ENCODE measurements around the gene FOXO4.

FOXO4 gene

GRCh38 chrX:71098302-71098701, 2.7 kb downstream of the FOXO4 start:
- no peak for TF ChIP-seq CTCF (conservative IDR thresholded peaks at IDR 0.05; ENCODE audit: low read depth)
- ChIA-PET POLR2A (ENCODE audit: low non-redundant PET) (no interaction called here), CTCF (no interaction called here)
- no peak overlapping the region for H3K27ac ChIP-seq
- DNase-seq (ENCODE audit: low spot score): no peak

GRCh38 chrX:71098951-71099506, 3.4 kb downstream of the FOXO4 start:
- no peak for TF ChIP-seq CTCF (conservative IDR thresholded peaks at IDR 0.05; ENCODE audit: low read depth)
- DNase-seq (ENCODE audit: low spot score): no peak
- no peak overlapping the region for H3K27ac ChIP-seq
- ChIA-PET POLR2A (ENCODE audit: low non-redundant PET) (no interaction called here), CTCF (interaction anchor here (0.6 kb wide), 1 partner anchor 13 kb away, joined by 3 read pairs; no protein-coding TSS in a partner anchor)

GRCh38 chrX:71099736-71100135, 4.1 kb downstream of the FOXO4 start:
- POLR2A ChIA-PET (ENCODE audit: low non-redundant PET): no interaction called here
- no peak for TF ChIP-seq CTCF (conservative IDR thresholded peaks at IDR 0.05; ENCODE audit: low read depth)
- no peak overlapping the region for H3K27ac ChIP-seq
- CTCF ChIA-PET: interaction anchor here (0.6 kb wide), 1 partner anchor 14 kb away, joined by 3 read pairs; no protein-coding TSS in a partner anchor
- DNase-seq (ENCODE audit: low spot score): no peak

- H3K27ac ChIP-seq: no peak overlapping the region
- ChIA-PET POLR2A (ENCODE audit: low non-redundant PET) (no interaction called here), CTCF (no interaction called here)
- no peak for DNase-seq (ENCODE audit: low spot score)
- TF ChIP-seq CTCF (conservative IDR thresholded peaks at IDR 0.05; ENCODE audit: low read depth): no peak
These were observed 5.2 kb downstream of the FOXO4 start for GRCh38 chrX:71100581-71101505.

- CTCF ChIA-PET: no interaction called here
- no peak overlapping the region for H3K27ac ChIP-seq
- no peak for DNase-seq (ENCODE audit: low spot score)
- POLR2A ChIA-PET (ENCODE audit: low non-redundant PET): no interaction called here
- TF ChIP-seq CTCF (conservative IDR thresholded peaks at IDR 0.05; ENCODE audit: low read depth): no peak
These were observed 6.6 kb downstream of the FOXO4 start for GRCh38 chrX:71102292-71102691.

- DNase-seq (ENCODE audit: low spot score): no peak
- POLR2A ChIA-PET (ENCODE audit: low non-redundant PET): no interaction called here
- no peak overlapping the region for H3K27ac ChIP-seq
- no peak for TF ChIP-seq CTCF (conservative IDR thresholded peaks at IDR 0.05; ENCODE audit: low read depth)
- CTCF ChIA-PET: no interaction called here
These were observed 7.7 kb downstream of the FOXO4 start for GRCh38 chrX:71103110-71103983.
